ENCODE results near the gene IQCH.

GRCh38 chr15:67403428-67404154, 149.0 kb downstream of the IQCH start:
- TF ChIP-seq SUZ12 (IDR thresholded peaks at IDR 0.05; ENCODE audit: extremely low read depth, insufficient read depth, insufficient read length) (no peak), ZNF274 (IDR thresholded peaks at IDR 0.05; ENCODE audit: low read depth, low read length) (no peak), YY1 (IDR thresholded peaks at IDR 0.05; ENCODE audit: insufficient read depth, insufficient read length) (no peak)

All from NT2/D1 (cell line).